B cell (primary cell): ENCODE data around the gene SLC32A1.

Experiments used
- CTCF ChIP-seq: fragments of 200-600 bp; IDR thresholded peaks from one replicate; pipeline ENCODE4 v1.8.0; 2022; ENCODE audit warnings: antibody characterized with exemption, mild to moderate bottlenecking
- EZH2 ChIP-seq: IDR thresholded peaks from 2 replicates; pipeline ENCODE4 v1.6.1; 2012; ENCODE audit warnings: borderline replicate concordance, low read depth, mild to moderate bottlenecking, moderate library complexity, low read length; ENCODE audit not compliant: insufficient read depth, poor library complexity, severe bottlenecking

GRCh38 chr20:38729767-38730166 is 5.5 kb downstream of the SLC32A1 start:
- TF ChIP-seq CTCF = no peak
- TF ChIP-seq EZH2 = no peak
